T-cell (primary cell): ENCODE results near the gene GOLGA5. TPM values are rescaled to one million over a fixed set of nuclear protein-coding genes. Genes with fewer than 3 reads are reported as not detected.
"Not testable (repeated sequence)": the region's sequence is repeated elsewhere in the genome, so short reads cannot be mapped to it uniquely, and the experiment has no call there.

Source experiments
- ATAC-seq, 4 experiments: fragments of 200-7000 bp in 3 of 4; fragments of 150-1000 bp in 1 of 4; cut with Tn5 transposase; replicated peaks in 1 of 4; 1 replicate in 3 of 4; 2 replicates in 1 of 4; pipeline ENCODE4 v1.10.0; 2021; ENCODE audit warnings: moderate library complexity in 3 of 4, mild to moderate bottlenecking in 2 of 4, moderate number of reproducible peaks in 1 of 4
- CTCF ChIA-PET, 2 donors: fragments of 300-600 bp; sonication (Branson Sonifier 250); formaldehyde crosslinking; loops; one replicate each; lab custom pipeline; 2022; ENCODE audit warnings: antibody characterized with exemption in 2 of 2; lab: Charles Lee
- POLR2A ChIA-PET, 2 donors: fragments of 300-600 bp; sonication (Branson Sonifier 250); formaldehyde crosslinking; loops; one replicate each; lab custom pipeline; 2022; ENCODE audit warnings: antibody characterized with exemption in 2 of 2; lab: Charles Lee
- DNase-seq, 35 experiments: peaks; one replicate each; pipeline versions ENCODE4 v3.0.0 to v3.0.0-alpha.2; 2013 to 2023
- H3K27ac ChIP-seq: one replicate; pipeline ENCODE4 v1.5.1; 2013; ENCODE audit warnings: low read length
- H3K27me3 ChIP-seq, 2 experiments: replicated peaks in 1 of 2; 1 replicate in 1 of 2; 2 replicates in 1 of 2; pipeline versions ENCODE4 v1.6.1 to v1.7.0; 2013; ENCODE audit warnings: low read length in 1 of 2, mixed read lengths in 1 of 2; ENCODE audit not compliant: control insufficient read depth in 2 of 2, insufficient read depth in 2 of 2; ENCODE audit errors: extremely low read depth in 1 of 2
- H3K36me3 ChIP-seq, 2 donors: 1 replicate in 1 of 2; 2 replicates in 1 of 2; pipeline versions ENCODE4 v1.6.1 to v1.7.0; 2013; ENCODE audit warnings: low read length in 1 of 2; ENCODE audit not compliant: control insufficient read depth in 2 of 2, insufficient read depth in 1 of 2; ENCODE audit errors: extremely low read depth in 1 of 2
- H3K4me1 ChIP-seq, 2 experiments: 1 replicate in 1 of 2; 2 replicates in 1 of 2; pipeline versions ENCODE4 v1.6.1 to v1.7.0; 2013; ENCODE audit warnings: low read length in 2 of 2, mixed read lengths in 1 of 2; ENCODE audit not compliant: insufficient read depth in 2 of 2, control insufficient read depth in 1 of 2; ENCODE audit errors: extremely low read depth in 1 of 2
- H3K4me3 ChIP-seq, 2 donors: 1 replicate in 1 of 2; 2 replicates in 1 of 2; pipeline versions ENCODE4 v1.5.1 to v1.7.0; 2013; ENCODE audit warnings: mild to moderate bottlenecking in 2 of 2, low read length in 1 of 2, moderate library complexity in 1 of 2; ENCODE audit not compliant: control insufficient read depth in 1 of 2; ENCODE audit errors: extremely low read depth in 1 of 2
- H3K9me3 ChIP-seq: 2 replicates; pipeline ENCODE4 v1.7.0; 2013
- H3K27ac Mint-ChIP-seq, 2 donors: one replicate each; pipeline ENCODE4 v1.8.0; 2020 to 2021; ENCODE audit warnings: mild to moderate bottlenecking in 2 of 2, mixed read lengths in 2 of 2
- H3K27me3 Mint-ChIP-seq, 2 donors: one replicate each; pipeline ENCODE4 v1.8.0; 2021 to 2022; ENCODE audit warnings: mixed read lengths in 2 of 2
- H3K36me3 Mint-ChIP-seq: one replicate; pipeline ENCODE4 v1.8.0; 2021; ENCODE audit warnings: mixed read lengths
- H3K4me1 Mint-ChIP-seq, 3 donors: one replicate each; pipeline ENCODE4 v1.8.0; 2020 to 2022; ENCODE audit warnings: mixed read lengths in 3 of 3, mild to moderate bottlenecking in 1 of 3
- H3K4me3 Mint-ChIP-seq, 3 donors: one replicate each; pipeline ENCODE4 v1.8.0; 2020 to 2022; ENCODE audit warnings: mild to moderate bottlenecking in 3 of 3, mixed read lengths in 3 of 3, moderate library complexity in 3 of 3
- H3K9me3 Mint-ChIP-seq, 3 donors: one replicate each; pipeline ENCODE4 v1.8.0; 2020 to 2022; ENCODE audit warnings: mixed read lengths in 3 of 3
- WGBS: methylation state at CpG from one replicate; pipeline ENCODE4 v1.1.5; 2013; ENCODE audit warnings: missing lambda C conversion rate; ENCODE audit not compliant: insufficient coverage; 5-methylcytosine and 5-hydroxymethylcytosine counted together
- total RNA-seq, 35 experiments: library from RNA in 6 of 35; stranded (reverse) in 6 of 35; fragments of 120-200 nt in 1 of 35; gene quantifications; one replicate each; pipeline versions ENCODE4 v1.2.1 to v1.2.4 and lab custom pipeline; 2013 to 2026

Gene GOLGA5
- total RNA-seq, 5 donors from 2014 or later (not counting 1 experiment from before 2014, with no cell fraction given): 14.1 to 24.3 (median 21.5) TPM

DNA sequence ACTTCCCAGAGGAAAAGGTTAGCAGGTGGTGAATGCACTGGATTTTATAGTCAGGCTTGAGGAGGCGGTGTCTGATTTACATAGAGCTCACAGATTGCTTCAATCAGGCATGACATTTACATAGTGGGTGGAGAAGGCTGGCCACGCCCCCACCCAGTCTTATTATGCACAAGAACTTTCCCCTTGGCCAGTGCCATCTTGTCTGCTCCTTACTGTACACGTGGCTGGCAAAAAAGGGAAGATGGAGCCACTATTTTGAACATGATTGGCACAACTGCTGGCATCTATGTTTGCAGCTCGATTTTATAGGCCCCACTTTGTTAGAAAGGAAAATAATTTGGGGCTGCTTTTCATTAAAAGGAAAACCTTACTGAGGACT lies 34.8 kb upstream of the GOLGA5 start:
- Mint-ChIP-seq H3K4me1 (peaks cover 9 to 15% (median 11%) of the 10 kb centered on the region in 3 donors), H3K9me3 (no peaks in the 10 kb centered on the region), H3K27ac (no peak overlapping the region), H3K27me3 (no peaks in the 10 kb centered on the region), H3K36me3 (no peaks in the 10 kb centered on the region), H3K4me3 (no peak overlapping the region)
- Histone ChIP-seq H3K36me3 (no peaks in the 10 kb centered on the region), H3K27me3 (no peaks in the 10 kb centered on the region), H3K27ac (no peak overlapping the region), H3K9me3 (no peaks in the 10 kb centered on the region), H3K4me1 (peaks cover 2 to 3% of the 10 kb centered on the region in 2 experiments), H3K4me3 (no peak overlapping the region)
- DNase-seq (no peak), ATAC-seq (no peak)
- no CpG with 5 or more reads among the region's 4 CpGs for WGBS
- ChIA-PET CTCF (interaction anchor here in 1 of 2 donors (0.6 kb wide), 1 partner anchor 13 kb away, joined by 3 read pairs; no protein-coding TSS in a partner anchor), POLR2A (no interaction called here)

DNA sequence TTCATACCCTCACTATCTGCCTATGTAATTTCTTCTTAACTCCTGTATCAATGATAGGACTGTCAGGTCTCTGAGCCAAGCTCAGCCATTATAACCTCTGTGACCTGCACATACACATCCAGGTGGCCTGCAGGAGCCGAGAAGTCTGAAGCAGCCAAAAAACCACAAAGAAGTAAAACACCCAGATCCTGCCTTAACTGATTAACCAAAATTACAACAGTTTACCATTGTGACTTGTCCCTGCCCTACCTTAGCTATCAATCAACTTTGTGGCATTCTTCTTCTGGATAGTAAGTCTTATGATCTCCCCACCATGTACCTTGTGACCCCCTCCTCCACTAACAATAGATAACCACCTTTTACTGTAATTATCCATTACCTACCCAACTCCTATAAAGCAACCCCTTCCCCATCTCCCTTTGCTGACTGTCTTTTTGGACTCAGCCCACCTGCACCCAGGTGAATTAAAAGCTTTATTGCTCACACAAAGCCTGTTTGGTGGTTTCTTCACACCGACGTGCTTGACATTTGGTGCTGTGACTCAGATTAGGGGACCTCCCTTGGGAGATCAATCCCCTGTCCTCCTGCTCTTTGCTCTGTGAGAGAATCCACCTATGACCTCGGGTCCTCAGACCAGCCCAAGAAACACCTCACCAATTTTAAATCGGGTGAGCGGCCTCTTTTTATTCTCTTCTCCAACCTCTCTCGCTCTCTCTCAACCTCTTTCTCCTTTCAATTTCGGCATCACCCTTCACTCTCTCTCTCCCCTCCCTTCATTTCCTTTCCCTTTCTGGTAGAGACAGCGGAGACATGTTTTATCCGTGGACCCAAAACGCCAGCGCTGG lies 34.2 kb upstream of the GOLGA5 start:
- H3K4me1 Mint-ChIP-seq: peaks cover 9 to 15% (median 11%) of the 10 kb centered on the region in 3 donors
- POLR2A ChIA-PET: no interaction called here

DNA sequence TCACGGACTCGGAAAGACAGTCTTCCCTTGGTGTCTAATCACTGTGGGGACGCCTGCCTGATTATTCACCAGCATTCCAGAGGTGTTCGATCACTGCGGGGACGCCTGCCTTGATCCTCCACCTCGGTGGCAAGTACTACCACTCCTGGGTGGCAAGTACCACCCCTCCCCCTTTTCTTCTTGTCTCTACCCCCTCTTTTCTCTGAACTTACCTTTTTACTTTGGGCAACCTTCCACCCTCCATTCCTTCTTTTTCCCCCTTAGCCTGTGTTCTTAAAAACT lies 33.6 kb upstream of the GOLGA5 start:
- Histone ChIP-seq H3K4me1 (peaks cover 2 to 3% of the 10 kb centered on the region in 2 experiments), H3K4me3 (no peak overlapping the region), H3K9me3 (no peaks in the 10 kb centered on the region), H3K27me3 (no peaks in the 10 kb centered on the region), H3K36me3 (no peaks in the 10 kb centered on the region), H3K27ac (no peak overlapping the region)
- ATAC-seq (no peak), DNase-seq (no peak)
- H3K9me3 Mint-ChIP-seq: no peaks in the 10 kb centered on the region
- peaks cover 9 to 15% (median 11%) of the 10 kb centered on the region in 3 donors for H3K4me1 Mint-ChIP-seq
- peak overlapping the region in 1 of 3 donors; percentile 24 for H3K4me3 Mint-ChIP-seq
- no peaks in the 10 kb centered on the region for H3K36me3 Mint-ChIP-seq
- POLR2A ChIA-PET: no interaction called here
- WGBS: 94% methylated on average over 7 of the region's 7 CpGs
- CTCF ChIA-PET: no interaction called here
- no peaks in the 10 kb centered on the region for H3K27me3 Mint-ChIP-seq
- no peak overlapping the region for H3K27ac Mint-ChIP-seq

More for the DNA sequence above, 34.2 kb upstream of the GOLGA5 start:
- CTCF ChIA-PET: no interaction called here
- no peak for ATAC-seq
- Histone ChIP-seq H3K9me3 (no peaks in the 10 kb centered on the region), H3K27ac (no peak overlapping the region), H3K27me3 (no peaks in the 10 kb centered on the region), H3K36me3 (no peaks in the 10 kb centered on the region), H3K4me3 (no peak overlapping the region), H3K4me1 (peaks cover 2 to 3% of the 10 kb centered on the region in 2 experiments)
- H3K27me3 Mint-ChIP-seq: no peaks in the 10 kb centered on the region
- no peak overlapping the region for H3K27ac Mint-ChIP-seq
- DNase-seq: no peak
- 68% methylated on average over 12 of the region's 12 CpGs for WGBS
- no peaks in the 10 kb centered on the region for H3K9me3 Mint-ChIP-seq
- peak overlapping the region in 1 of 3 donors; percentile 24 for H3K4me3 Mint-ChIP-seq
- H3K36me3 Mint-ChIP-seq: no peaks in the 10 kb centered on the region

DNA sequence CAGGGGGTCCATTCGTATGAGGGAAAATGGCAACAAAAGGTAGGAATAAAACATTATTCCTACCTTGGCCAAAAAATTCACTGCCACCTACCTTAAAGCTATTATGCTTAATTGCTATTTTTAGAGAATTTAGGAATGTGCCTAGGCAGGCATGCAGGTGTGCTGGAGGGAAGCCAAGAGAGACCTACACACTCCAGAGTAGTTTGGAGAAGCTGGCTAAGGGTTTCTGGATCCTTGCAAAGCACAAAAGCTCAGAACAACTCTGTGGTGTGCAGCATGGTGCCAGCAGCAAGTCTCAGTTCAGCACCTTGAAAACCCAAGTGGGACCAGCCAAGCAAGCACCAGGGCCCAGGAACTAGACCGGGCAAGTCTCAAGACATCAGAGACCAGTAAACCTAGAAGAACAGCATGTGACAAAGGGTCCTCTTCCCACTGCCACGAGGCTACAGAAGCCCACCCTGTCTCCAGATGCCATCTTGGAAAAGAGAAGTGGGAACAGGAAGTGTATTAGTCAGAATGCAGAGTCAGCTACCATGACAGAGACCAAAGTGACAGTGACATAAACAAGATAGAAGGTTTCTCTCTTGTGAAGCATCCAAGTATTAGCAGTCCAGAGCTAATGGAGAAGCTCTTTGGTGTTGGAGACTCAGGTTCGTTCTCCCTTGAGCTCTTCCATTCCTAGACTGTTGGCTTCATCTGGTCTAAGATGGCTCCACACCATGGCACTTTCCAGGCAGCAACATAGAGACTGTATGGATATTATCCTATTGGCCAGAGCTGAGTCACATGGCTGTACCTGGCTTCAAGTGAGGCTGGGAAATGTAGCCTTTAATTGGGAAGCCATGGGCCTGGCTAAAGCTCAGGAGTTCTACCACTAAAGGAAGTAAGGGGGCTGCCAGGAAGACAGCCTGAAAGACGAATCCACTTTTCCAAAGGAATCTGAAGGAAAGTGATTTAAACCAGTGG lies 30.2 kb upstream of the GOLGA5 start:
- H3K9me3 ChIP-seq, H3K27me3 Mint-ChIP-seq, H3K4me3 Mint-ChIP-seq, ATAC-seq, POLR2A ChIA-PET, H3K36me3 Mint-ChIP-seq, H3K36me3 ChIP-seq, H3K27me3 ChIP-seq, DNase-seq, H3K27ac Mint-ChIP-seq, H3K4me1 ChIP-seq, H3K4me3 ChIP-seq, H3K27ac ChIP-seq, H3K9me3 Mint-ChIP-seq: not testable (repeated sequence)
- CTCF ChIA-PET: interaction anchor here in 1 of 2 donors (0.6 kb wide), 1 partner anchor 138 kb away, joined by 3 read pairs; no protein-coding TSS in a partner anchor
- H3K4me1 Mint-ChIP-seq: peaks cover 9 to 23% (median 11%) of the 10 kb centered on the region in 3 donors
- no CpG with 5 or more reads among the region's 5 CpGs for WGBS

DNA sequence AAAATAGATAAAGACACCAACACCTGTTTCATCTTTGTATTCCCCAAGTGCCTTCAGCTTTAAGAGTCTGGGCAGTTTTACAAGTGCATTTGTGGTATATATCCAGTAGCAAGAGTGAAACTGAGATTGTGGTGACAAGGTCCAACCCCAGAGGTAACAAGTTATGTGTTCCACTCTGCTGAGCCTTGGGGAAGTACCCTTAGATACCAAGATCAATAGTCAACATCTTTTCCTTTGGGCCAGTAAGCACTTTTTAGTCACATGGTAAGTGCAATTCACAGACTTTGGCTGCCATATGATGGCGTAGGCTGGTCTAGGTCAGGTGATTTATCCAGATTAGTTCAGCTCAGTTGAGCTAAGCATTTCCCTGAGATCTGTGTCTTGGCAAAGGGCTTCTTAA lies 25.9 kb upstream of the GOLGA5 start:
- ATAC-seq (peak in 2 of 4 experiments; percentile 69 to 80), DNase-seq (peak in 3 of 35 experiments; percentile 6 to 45 (median 8))
- CTCF ChIA-PET, H3K36me3 Mint-ChIP-seq, H3K9me3 ChIP-seq, H3K9me3 Mint-ChIP-seq, H3K27me3 Mint-ChIP-seq, H3K4me3 Mint-ChIP-seq, H3K36me3 ChIP-seq, H3K27ac Mint-ChIP-seq, H3K4me3 ChIP-seq, H3K27ac ChIP-seq, H3K27me3 ChIP-seq, H3K4me1 ChIP-seq: not testable (repeated sequence)
- POLR2A ChIA-PET: interaction anchor here in 1 of 2 donors (0.7 kb wide), 1 partner anchor 13 kb away, joined by 3 read pairs; no protein-coding TSS in a partner anchor
- no CpG with 5 or more reads among the region's 1 CpG for WGBS
- peaks cover 0 to 15% (median 0%) of the 10 kb centered on the region in 3 donors for H3K4me1 Mint-ChIP-seq

DNA sequence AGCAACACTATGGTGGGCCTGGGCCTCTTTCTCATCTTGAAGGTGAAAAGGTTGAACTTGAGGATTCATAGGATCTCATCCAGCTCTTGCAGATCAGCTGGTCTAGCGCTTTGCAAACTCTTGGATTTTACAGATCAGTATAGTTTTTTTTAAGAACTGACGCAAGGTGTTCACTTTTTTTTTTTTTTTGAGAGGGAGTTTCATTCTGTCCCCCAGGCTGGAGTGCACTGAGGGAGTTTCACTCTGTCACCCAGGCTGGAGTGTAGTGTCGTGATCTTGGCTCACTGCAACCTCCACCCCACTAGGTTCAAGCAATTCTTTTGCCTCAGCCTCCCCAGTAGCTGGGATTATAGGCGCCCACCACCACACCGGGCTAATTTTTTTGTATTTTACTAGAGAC lies 25.3 kb upstream of the GOLGA5 start:
- H3K27ac ChIP-seq: peak overlapping the region; percentile 18
- H3K36me3 ChIP-seq: no peaks in the 10 kb centered on the region
- peaks cover 0 to 15% (median 0%) of the 10 kb centered on the region in 3 donors for H3K4me1 Mint-ChIP-seq
- ChIA-PET CTCF (no interaction called here), POLR2A (no interaction called here)
- no peak for DNase-seq
- no peak overlapping the region for H3K4me3 ChIP-seq
- no peak overlapping the region for H3K4me3 Mint-ChIP-seq
- H3K4me1 ChIP-seq: no peaks in the 10 kb centered on the region
- H3K27me3 ChIP-seq: peaks cover 0 to 4% of the 10 kb centered on the region in 2 experiments
- H3K36me3 Mint-ChIP-seq: no peaks in the 10 kb centered on the region
- no peak for ATAC-seq
- WGBS: 94% methylated on average over 3 of the region's 5 CpGs
- H3K27ac Mint-ChIP-seq: no peak overlapping the region
- no peaks in the 10 kb centered on the region for H3K9me3 ChIP-seq
- no peaks in the 10 kb centered on the region for H3K27me3 Mint-ChIP-seq
- no peaks in the 10 kb centered on the region for H3K9me3 Mint-ChIP-seq
